IMR-90 (cell line): ENCODE data around the gene YTHDC2. TPM values are rescaled to one million over a fixed set of nuclear protein-coding genes. Genes with fewer than 3 reads are reported as not detected.
A peak's percentile ranks its signal among the peaks of the same experiment; 100 is the strongest.

Experiments used
- ATAC-seq: fragments of 200-7000 bp; cut with Tn5 transposase; 2 replicates; pipeline ENCODE4 v1.9.1; 2020; ENCODE audit warnings: low read depth, mild to moderate bottlenecking, moderate library complexity
- BruUV-seq: library from RNA; stranded (reverse); fragments of 400-500 nt; replicated peaks from 2 replicates; lab custom pipeline; 2021; lab: Mats Ljungman, UMichigan
- CTCF ChIA-PET: fragments of 300-600 bp; formaldehyde crosslinking; extraction: SDS; loops from one replicate; lab custom pipeline; 2021; ENCODE audit warnings: antibody characterized with exemption; lab: Yijun Ruan, JAX
- POLR2A ChIA-PET: fragments of 300-600 bp; sonication (Branson Sonifier 250); formaldehyde crosslinking; loops from one replicate; lab custom pipeline; 2022; ENCODE audit warnings: antibody characterized with exemption; ENCODE audit not compliant: unreplicated experiment; lab: Charles Lee
- DNase-seq: peaks from one replicate; pipeline ENCODE4 v3.0.0; 2013
- H2AFZ ChIP-seq: replicated peaks from 2 replicates; pipeline ENCODE3; 2013; ENCODE audit warnings: low read length, mild to moderate bottlenecking; ENCODE audit not compliant: poor library complexity
- H2AK5ac ChIP-seq: 2 replicates; pipeline ENCODE4 v1.6.1; 2013; ENCODE audit warnings: low read depth, low read length, inconsistent platforms
- H2AK9ac ChIP-seq: replicated peaks from 2 replicates; pipeline ENCODE3; 2013; ENCODE audit warnings: mild to moderate bottlenecking, low read depth, low read length, moderate library complexity; ENCODE audit not compliant: poor library complexity
- H2BK120ac ChIP-seq: 2 replicates; pipeline ENCODE4 v1.6.1; 2013; ENCODE audit warnings: low read depth, low read length, inconsistent platforms
- H2BK15ac ChIP-seq: 3 replicates; pipeline ENCODE4 v1.6.1; 2013; ENCODE audit warnings: low read depth, low read length, inconsistent platforms
- H2BK20ac ChIP-seq: 2 replicates; pipeline ENCODE4 v1.6.1; 2013; ENCODE audit warnings: low read depth, mild to moderate bottlenecking, inconsistent platforms, low read length, moderate library complexity
- H2BK5ac ChIP-seq: 2 replicates; pipeline ENCODE4 v1.6.1; 2013; ENCODE audit warnings: mild to moderate bottlenecking, low read depth, low read length, inconsistent platforms; ENCODE audit not compliant: poor library complexity, severe bottlenecking
- H3K14ac ChIP-seq: replicated peaks from 2 replicates; pipeline ENCODE4 v1.6.1; 2013; ENCODE audit warnings: low read depth, low read length, inconsistent platforms
- H3K18ac ChIP-seq: 2 replicates; pipeline ENCODE4 v1.6.1; 2013; ENCODE audit warnings: low read depth, low read length, control low read depth
- H3K23ac ChIP-seq: 2 replicates; pipeline ENCODE4 v1.6.1; 2013; ENCODE audit warnings: low read depth, low read length, inconsistent platforms
- H3K27ac ChIP-seq: 2 replicates; pipeline ENCODE4 v1.5.1; 2013; ENCODE audit warnings: mild to moderate bottlenecking, control low read depth, low read length; ENCODE audit not compliant: insufficient read depth
- H3K27me3 ChIP-seq: 2 replicates; pipeline ENCODE4 v1.6.1; 2013; ENCODE audit warnings: low read length; ENCODE audit not compliant: control insufficient read depth, insufficient read depth
- H3K36me3 ChIP-seq: 2 replicates; pipeline ENCODE4 v1.6.1; 2013; ENCODE audit warnings: low read length, mixed read lengths; ENCODE audit not compliant: control insufficient read depth, insufficient read depth
- H3K4ac ChIP-seq: 2 replicates; pipeline ENCODE4 v1.6.1; 2013; ENCODE audit warnings: low read depth, low read length, inconsistent platforms
- H3K4me1 ChIP-seq: 2 replicates; pipeline ENCODE4 v1.6.1; 2013; ENCODE audit warnings: low read length, mixed read lengths; ENCODE audit not compliant: control insufficient read depth, insufficient read depth
- H3K4me2 ChIP-seq: 2 replicates; pipeline ENCODE4 v1.6.1; 2013; ENCODE audit warnings: low read depth, mild to moderate bottlenecking, control low read depth, low read length, moderate library complexity
- H3K4me3 ChIP-seq: 2 replicates; pipeline ENCODE4 v1.5.1; 2013; ENCODE audit warnings: low read depth, mild to moderate bottlenecking, control low read depth, low read length, moderate library complexity; ENCODE audit not compliant: insufficient read depth
- H3K56ac ChIP-seq: 2 replicates; pipeline ENCODE4 v1.6.1; 2013; ENCODE audit warnings: low read length, inconsistent platforms; ENCODE audit not compliant: insufficient read depth; ENCODE audit errors: extremely low read depth
- H3K79me1 ChIP-seq, 2 experiments: 2 replicates each; pipeline ENCODE4 v1.6.1; 2013; ENCODE audit warnings: low read length in 2 of 2, inconsistent platforms in 1 of 2, low read depth in 1 of 2
- H3K9ac ChIP-seq: 2 replicates; pipeline ENCODE4 v1.6.1; 2013; ENCODE audit warnings: low read depth, low read length, control low read depth
- H3K9me1 ChIP-seq: 2 replicates; pipeline ENCODE4 v1.6.1; 2013; ENCODE audit warnings: low read length, inconsistent platforms; ENCODE audit not compliant: insufficient read depth
- H3K9me3 ChIP-seq: 2 replicates; pipeline ENCODE4 v1.6.1; 2013; ENCODE audit warnings: low read length; ENCODE audit not compliant: control insufficient read depth, insufficient read depth
- H4K20me1 ChIP-seq: 2 replicates; pipeline ENCODE4 v1.6.1; 2013; ENCODE audit warnings: low read length, inconsistent platforms; ENCODE audit not compliant: insufficient read depth
- H4K5ac ChIP-seq: 2 replicates; pipeline ENCODE4 v1.6.1; 2013; ENCODE audit warnings: mild to moderate bottlenecking, low read depth, low read length, control low read depth
- H4K8ac ChIP-seq, 2 experiments: 2 replicates each; pipeline ENCODE4 v1.6.1; 2013; ENCODE audit warnings: low read depth in 2 of 2, low read length in 2 of 2, control low read depth in 1 of 2, inconsistent platforms in 1 of 2
- H4K91ac ChIP-seq: 2 replicates; pipeline ENCODE4 v1.6.1; 2013; ENCODE audit warnings: low read depth, low read length, inconsistent platforms; ENCODE audit not compliant: insufficient read depth
- BHLHE40 ChIP-seq: fragments of 150-350 bp; IDR thresholded peaks from 2 replicates; pipeline ENCODE4 v1.6.1; 2016; ENCODE audit warnings: mild to moderate bottlenecking, low read depth, low read length
- CEBPB ChIP-seq: IDR thresholded peaks from 2 replicates; pipeline ENCODE4 v1.6.1; 2012; ENCODE audit warnings: low read depth, low read length, improper control_type of control experiment
- CHD1 ChIP-seq: IDR thresholded peaks from 2 replicates; pipeline ENCODE4 v1.6.1; 2012; ENCODE audit warnings: low read depth, low read length, improper control_type of control experiment
- CTCF ChIP-seq: conservative IDR thresholded peaks from 2 replicates; pipeline ENCODE4 v1.5.1; 2012; ENCODE audit warnings: mild to moderate bottlenecking, low read depth, low read length, improper control_type of control experiment
- ELK1 ChIP-seq: fragments of 150-350 bp; IDR thresholded peaks from 2 replicates; pipeline ENCODE4 v1.6.1; 2016; ENCODE audit warnings: low read depth, mild to moderate bottlenecking, low read length, moderate library complexity, borderline replicate concordance
- FOS ChIP-seq: fragments of 150-350 bp; IDR thresholded peaks from 2 replicates; pipeline ENCODE4 v1.6.1; 2016; ENCODE audit warnings: low read depth, low read length
- MAFK ChIP-seq: IDR thresholded peaks from 2 replicates; pipeline ENCODE4 v1.6.1; 2012; ENCODE audit warnings: low read depth, low read length, improper control_type of control experiment
- NFE2L2 ChIP-seq: fragments of 150-350 bp; IDR thresholded peaks from 2 replicates; pipeline ENCODE4 v1.6.1; 2016; ENCODE audit warnings: low read depth, mild to moderate bottlenecking, low read length
- POLR2A ChIP-seq: IDR thresholded peaks from 2 replicates; pipeline ENCODE4 v1.6.1; 2012; ENCODE audit warnings: mild to moderate bottlenecking, low read depth, low read length
- RAD21 ChIP-seq: IDR thresholded peaks from 2 replicates; pipeline ENCODE4 v1.6.1; 2012; ENCODE audit warnings: low read length, improper control_type of control experiment
- RCOR1 ChIP-seq: IDR thresholded peaks from 2 replicates; pipeline ENCODE4 v1.6.1; 2012; ENCODE audit warnings: mild to moderate bottlenecking, low read length, improper control_type of control experiment; ENCODE audit not compliant: insufficient replicate concordance
- RFX5 ChIP-seq: IDR thresholded peaks from 2 replicates; pipeline ENCODE4 v1.8.0; 2012; ENCODE audit warnings: low read depth, mild to moderate bottlenecking, low read length, moderate library complexity
- SMC3 ChIP-seq: fragments of 150-350 bp; IDR thresholded peaks from 2 replicates; pipeline ENCODE4 v1.6.1; 2016; ENCODE audit warnings: low read depth, mild to moderate bottlenecking, antibody characterized with exemption, low read length, moderate library complexity
- USF2 ChIP-seq: fragments of 150-350 bp; IDR thresholded peaks from 2 replicates; pipeline ENCODE4 v1.6.1; 2017; ENCODE audit warnings: mild to moderate bottlenecking, antibody characterized with exemption, low read length, low read depth
- WGBS, 2 experiments: methylation state at CpG; one replicate each; pipeline versions ENCODE4 v1.1.5 to v1.1.7; 2013; ENCODE audit warnings: missing lambda C conversion rate in 2 of 2; ENCODE audit not compliant: insufficient read length in 1 of 2; ENCODE audit errors: extremely low coverage in 2 of 2; 5-methylcytosine and 5-hydroxymethylcytosine counted together
- dilution Hi-C: fragments of 300-500 bp; cut with HindIII; formaldehyde crosslinking; loops from one replicate; pipeline ENCODE4 v1.14.3; 2018; ENCODE audit warnings: low sequenced_read_pairs; ENCODE audit not compliant: unreplicated experiment
- in situ Hi-C: fragments of 300-500 bp; cut with MboI; formaldehyde crosslinking; loops from 3 replicates; pipeline ENCODE4 v1.14.3; 2019; ENCODE audit warnings: low sequenced_read_pairs, inconsistent platforms, mixed read lengths
- intact Hi-C: fragments of 100-400 bp; cut with micrococcal nuclease; formaldehyde crosslinking; loops from 2 replicates; pipeline ENCODE4 v1.10.0; 2022
- polyA plus RNA-seq, 3 experiments: library from polyadenylated mRNA; depleted of rRNA; stranded (reverse); fragments of >200 nt; gene quantifications; 2 replicates each; pipeline ENCODE4 v1.2.3, GENCODE V29; 2012; ENCODE audit warnings: low replicate concordance in 1 of 3
- total RNA-seq: library from RNA; depleted of rRNA; stranded (reverse); fragments of >200 nt; gene quantifications from 2 replicates; pipeline ENCODE4 v1.2.3, GENCODE V29; 2012

YTHDC2 gene
- total and polyA plus RNA-seq, 2 of the 4 experiments (the other 2 are of a cell fraction), result 6.5 to 13.4 TPM

- no peak overlapping the region for H4K8ac ChIP-seq
- WGBS, 2 experiments, result 100% methylated on average over 3 of the region's 3 CpGs; no CpG with 5 or more reads in 1 of the 2 experiments
- no peak for TF ChIP-seq MAFK
- no peak for TF ChIP-seq USF2
- no peak for TF ChIP-seq RFX5
- no peak for TF ChIP-seq CHD1
- TF ChIP-seq NFE2L2, result no peak
- TF ChIP-seq RCOR1, result no peak
- no peak for TF ChIP-seq CTCF
- no peak for TF ChIP-seq POLR2A
- no peak for TF ChIP-seq BHLHE40
- no peak for TF ChIP-seq SMC3
- no peak for TF ChIP-seq CEBPB
- no peak for TF ChIP-seq FOS
- TF ChIP-seq ELK1, result no peak
- no peak for TF ChIP-seq RAD21
- BruUV-seq, result no TSS peak
- H3K4ac ChIP-seq, result peak overlapping the region; percentile 39
- H4K91ac ChIP-seq, result no peak overlapping the region
- no peak overlapping the region for H3K9ac ChIP-seq
- peak overlapping the region; percentile 81 for H3K18ac ChIP-seq
- no peaks in the 10 kb centered on the region for H3K27me3 ChIP-seq
- CTCF ChIA-PET, result no interaction called here
- H3K9me3 ChIP-seq, result peaks cover 6% of the 10 kb centered on the region
- H3K23ac ChIP-seq, result no peak overlapping the region
- dilution Hi-C loops, result no loop called here
- H3K36me3 ChIP-seq, result no peaks in the 10 kb centered on the region
- no peak for DNase-seq
- H2AK5ac ChIP-seq, result peak overlapping the region; percentile 24; the same call in 1 of the 2 replicates
- in situ Hi-C loops, result no loop called here
- no peak overlapping the region for H3K4me2 ChIP-seq
- no peak overlapping the region for H2BK15ac ChIP-seq
- POLR2A ChIA-PET, result no interaction called here
- H3K4me1 ChIP-seq, result peaks cover 8% of the 10 kb centered on the region
- no peak overlapping the region for H2AK9ac ChIP-seq
- H3K4me3 ChIP-seq, result no peak overlapping the region
- H2BK20ac ChIP-seq, result peak overlapping the region; percentile 21
- H3K9me1 ChIP-seq, result 0 out of 2 replicates have a peak, but pooled peaks cover 3% of the 10 kb centered on the region
- no peak overlapping the region for H2AFZ ChIP-seq
- no peak for ATAC-seq
- H4K5ac ChIP-seq, result peak overlapping the region; percentile 74; the same call in 1 of the 2 replicates
- H4K20me1 ChIP-seq, result no peaks in the 10 kb centered on the region
- H2BK120ac ChIP-seq, result peak overlapping the region; percentile 32; the same call in 1 of the 2 replicates
- H2BK5ac ChIP-seq, result no peak overlapping the region
- H3K56ac ChIP-seq, result no peak overlapping the region
- no peak overlapping the region for H3K27ac ChIP-seq
- no peak overlapping the region for H3K14ac ChIP-seq
- intact Hi-C loops, result no loop called here
- H3K79me1 ChIP-seq, result peaks cover 0 to 11% of the 10 kb centered on the region in 2 experiments; a peak in 1 of 4 replicates
Measured at GRCh38 chr5:113490317-113490716, 23.2 kb upstream of the YTHDC2 start.
